ENCODE measurements around the gene ARL4D. TPM values are rescaled to one million over a fixed set of nuclear protein-coding genes. Genes with fewer than 3 reads are reported as not detected.
"Not testable (repeated sequence)": the region's sequence is repeated elsewhere in the genome, so short reads cannot be mapped to it uniquely, and the experiment has no call there.

ARL4D gene
- total RNA-seq, 4 donors from 2014 or later, result 30.3 to 50.6 (median 43.7) TPM

- 26 to 35% methylated on average over 16 to 18 of the region's 18 CpGs for WGBS, 2 donors
- no peak overlapping the region for H3K4me3 ChIP-seq (ENCODE audit: low read depth, poor library complexity, severe bottlenecking)
- TF ChIP-seq, protein P1, sequence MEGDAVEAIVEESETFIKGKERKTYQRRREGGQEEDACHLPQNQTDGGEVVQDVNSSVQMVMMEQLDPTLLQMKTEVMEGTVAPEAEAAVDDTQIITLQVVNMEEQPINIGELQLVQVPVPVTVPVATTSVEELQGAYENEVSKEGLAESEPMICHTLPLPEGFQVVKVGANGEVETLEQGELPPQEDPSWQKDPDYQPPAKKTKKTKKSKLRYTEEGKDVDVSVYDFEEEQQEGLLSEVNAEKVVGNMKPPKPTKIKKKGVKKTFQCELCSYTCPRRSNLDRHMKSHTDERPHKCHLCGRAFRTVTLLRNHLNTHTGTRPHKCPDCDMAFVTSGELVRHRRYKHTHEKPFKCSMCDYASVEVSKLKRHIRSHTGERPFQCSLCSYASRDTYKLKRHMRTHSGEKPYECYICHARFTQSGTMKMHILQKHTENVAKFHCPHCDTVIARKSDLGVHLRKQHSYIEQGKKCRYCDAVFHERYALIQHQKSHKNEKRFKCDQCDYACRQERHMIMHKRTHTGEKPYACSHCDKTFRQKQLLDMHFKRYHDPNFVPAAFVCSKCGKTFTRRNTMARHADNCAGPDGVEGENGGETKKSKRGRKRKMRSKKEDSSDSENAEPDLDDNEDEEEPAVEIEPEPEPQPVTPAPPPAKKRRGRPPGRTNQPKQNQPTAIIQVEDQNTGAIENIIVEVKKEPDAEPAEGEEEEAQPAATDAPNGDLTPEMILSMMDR (IDR thresholded peaks at IDR 0.05), result no peak
- no peak for TF ChIP-seq POLR2A (IDR thresholded peaks at IDR 0.05)
- peak; percentile 76 to 94 for DNase-seq (ENCODE audit: low spot score in 2 of 2)
- intact Hi-C loops (cut with DNase I; ENCODE audit: low total_unique reads), result no loop called here
These were observed 19.9 kb downstream of the ARL4D start for GRCh38 chr17:43418441-43419374.

DNA sequence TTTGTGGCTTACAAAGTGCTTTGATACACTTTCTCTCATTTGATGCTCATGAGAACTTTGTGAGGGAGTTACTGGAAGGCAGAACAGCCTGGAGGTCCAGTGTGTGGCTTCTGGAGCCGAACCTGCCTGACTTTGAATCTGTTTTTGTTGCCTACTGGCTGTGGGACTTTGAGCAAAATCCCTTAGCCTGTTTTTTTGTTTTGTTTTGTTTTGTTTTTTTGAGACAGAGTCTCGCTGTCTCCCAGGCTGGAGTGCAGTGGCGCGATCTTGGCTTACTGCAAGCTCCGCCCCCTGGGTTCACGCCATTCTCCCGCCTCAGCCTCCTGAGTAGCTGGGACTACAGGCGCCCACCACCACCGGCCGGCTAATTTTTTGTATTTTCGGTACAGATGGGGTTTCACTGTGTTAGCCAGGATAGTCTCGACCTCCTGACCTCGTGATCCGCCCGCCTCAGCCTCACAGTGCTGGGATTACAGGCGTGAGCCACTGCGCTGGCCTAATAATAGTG is 20.6 kb downstream of the ARL4D start:
- H3K4me3 ChIP-seq (ENCODE audit: low read depth, poor library complexity, severe bottlenecking); DNase-seq (ENCODE audit: low spot score in 2 of 2); intact Hi-C loops (cut with DNase I; ENCODE audit: low total_unique reads): not testable (repeated sequence)
- 66 to 77% methylated on average over 17 of the region's 17 CpGs for WGBS, 2 donors

- H3K4me3 ChIP-seq (ENCODE audit: low read depth, poor library complexity, severe bottlenecking), result no peak overlapping the region
- 87 to 88% methylated on average over 6 of the region's 6 CpGs for WGBS, 2 donors
- no peak for TF ChIP-seq POLR2A (IDR thresholded peaks at IDR 0.05)
- TF ChIP-seq, protein P1 (IDR thresholded peaks at IDR 0.05), result no peak
- no peak for DNase-seq (ENCODE audit: low spot score in 2 of 2)
- intact Hi-C loops (cut with DNase I; ENCODE audit: low total_unique reads), result no loop called here
These were observed 25.1 kb downstream of the ARL4D start for GRCh38 chr17:43423777-43424455.

- H3K4me3 ChIP-seq (ENCODE audit: low read depth, poor library complexity, severe bottlenecking), result no peak overlapping the region
- intact Hi-C loops (cut with DNase I; ENCODE audit: low total_unique reads), result no loop called here
- TF ChIP-seq, protein P1 (IDR thresholded peaks at IDR 0.05), result no peak
- DNase-seq (ENCODE audit: low spot score in 2 of 2), result no peak
- 77 to 78% methylated on average over 9 of the region's 9 CpGs for WGBS, 2 donors
These were observed 28.7 kb downstream of the ARL4D start for GRCh38 chr17:43427362-43428043.

GRCh38 chr17:43428524-43428923 is 29.7 kb downstream of the ARL4D start:
- WGBS, 2 donors, result 74 to 78% methylated on average over 5 of the region's 5 CpGs
- no peak overlapping the region for H3K4me3 ChIP-seq (ENCODE audit: low read depth, poor library complexity, severe bottlenecking)
- no peak for TF ChIP-seq POLR2A (IDR thresholded peaks at IDR 0.05)
- TF ChIP-seq, protein P1 (IDR thresholded peaks at IDR 0.05), result no peak
- DNase-seq (ENCODE audit: low spot score in 2 of 2), result no peak
- intact Hi-C loops (cut with DNase I; ENCODE audit: low total_unique reads), result no loop called here
